ENCODE results near the gene CCDC82. TPM values are rescaled to one million over a fixed set of nuclear protein-coding genes. Genes with fewer than 3 reads are reported as not detected.

CCDC82 gene
- total RNA-seq, 6 experiments from 2014 or later = 14.0 to 18.2 (median 17.2) TPM

DNA sequence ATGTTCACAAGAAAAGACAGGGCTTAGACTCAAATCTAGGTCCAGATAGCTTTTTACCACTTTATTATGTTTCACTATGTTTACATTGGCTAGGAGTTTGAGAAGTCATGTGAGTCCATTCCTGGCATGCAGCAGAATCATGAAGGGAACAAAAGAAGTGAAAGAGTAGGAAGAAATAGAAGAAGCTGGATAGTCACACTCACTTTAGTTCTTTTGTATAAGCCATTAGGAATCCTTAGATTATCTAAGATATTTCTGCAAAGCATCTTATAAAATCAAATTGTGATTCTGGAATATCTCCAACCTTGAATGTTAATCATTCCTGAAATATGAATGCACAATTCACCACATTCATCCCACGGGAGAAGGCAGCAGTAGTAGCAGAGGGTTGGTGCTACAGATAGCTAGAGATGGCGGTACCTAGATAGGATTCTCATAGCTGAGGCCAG is 78.6 kb downstream of the CCDC82 start:
- peaks cover 100% of the 10 kb centered on the region for H3K4me1 Mint-ChIP-seq (ENCODE audit: low read depth)

DNA sequence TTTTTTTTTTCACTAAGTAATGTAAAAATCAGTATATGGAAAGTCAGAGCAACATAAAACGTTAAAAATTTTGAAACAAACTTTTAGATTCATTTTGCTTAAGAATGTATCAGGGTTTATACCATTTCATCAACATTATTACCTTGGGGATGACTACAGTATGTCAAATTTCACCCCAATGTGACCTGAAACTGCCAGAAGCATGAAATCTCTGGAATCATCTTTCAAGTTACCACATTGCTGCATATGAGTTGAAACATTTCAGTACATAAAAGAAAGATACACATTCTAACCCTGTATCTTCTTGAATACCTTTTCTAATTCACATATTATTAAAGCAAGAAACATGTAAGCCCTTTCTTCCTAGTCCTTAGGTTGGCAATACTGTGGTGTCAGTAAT is 79.5 kb downstream of the CCDC82 start:
- H3K9me3 Mint-ChIP-seq = no peaks in the 10 kb centered on the region
- H3K4me1 Mint-ChIP-seq (ENCODE audit: low read depth) = peaks cover 100% of the 10 kb centered on the region
- no peaks in the 10 kb centered on the region for H3K27me3 Mint-ChIP-seq (ENCODE audit: insufficient read depth)
- peaks cover 13% of the 10 kb centered on the region for H3K36me3 Mint-ChIP-seq (ENCODE audit: low read depth)
- TF ChIP-seq, protein P1, sequence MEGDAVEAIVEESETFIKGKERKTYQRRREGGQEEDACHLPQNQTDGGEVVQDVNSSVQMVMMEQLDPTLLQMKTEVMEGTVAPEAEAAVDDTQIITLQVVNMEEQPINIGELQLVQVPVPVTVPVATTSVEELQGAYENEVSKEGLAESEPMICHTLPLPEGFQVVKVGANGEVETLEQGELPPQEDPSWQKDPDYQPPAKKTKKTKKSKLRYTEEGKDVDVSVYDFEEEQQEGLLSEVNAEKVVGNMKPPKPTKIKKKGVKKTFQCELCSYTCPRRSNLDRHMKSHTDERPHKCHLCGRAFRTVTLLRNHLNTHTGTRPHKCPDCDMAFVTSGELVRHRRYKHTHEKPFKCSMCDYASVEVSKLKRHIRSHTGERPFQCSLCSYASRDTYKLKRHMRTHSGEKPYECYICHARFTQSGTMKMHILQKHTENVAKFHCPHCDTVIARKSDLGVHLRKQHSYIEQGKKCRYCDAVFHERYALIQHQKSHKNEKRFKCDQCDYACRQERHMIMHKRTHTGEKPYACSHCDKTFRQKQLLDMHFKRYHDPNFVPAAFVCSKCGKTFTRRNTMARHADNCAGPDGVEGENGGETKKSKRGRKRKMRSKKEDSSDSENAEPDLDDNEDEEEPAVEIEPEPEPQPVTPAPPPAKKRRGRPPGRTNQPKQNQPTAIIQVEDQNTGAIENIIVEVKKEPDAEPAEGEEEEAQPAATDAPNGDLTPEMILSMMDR (IDR thresholded peaks at IDR 0.05) = no peak
- H3K4me3 Mint-ChIP-seq = peak overlapping the region; percentile 39; the same call in 1 of the 2 replicates
- no peak for DNase-seq
- peak overlapping the region; percentile 66 for H3K27ac Mint-ChIP-seq

More for the DNA sequence above, 78.6 kb downstream of the CCDC82 start:
- peak; percentile 77 for DNase-seq
- H3K27me3 Mint-ChIP-seq (ENCODE audit: insufficient read depth) = no peaks in the 10 kb centered on the region; the same call in 1 of the 2 replicates
- H3K9me3 Mint-ChIP-seq = no peaks in the 10 kb centered on the region
- H3K27ac Mint-ChIP-seq = peak overlapping the region; percentile 66
- TF ChIP-seq, protein P1 (IDR thresholded peaks at IDR 0.05) = no peak
- H3K4me3 Mint-ChIP-seq = peak overlapping the region; percentile 39
- H3K36me3 Mint-ChIP-seq (ENCODE audit: low read depth) = peaks cover 22% of the 10 kb centered on the region

DNA sequence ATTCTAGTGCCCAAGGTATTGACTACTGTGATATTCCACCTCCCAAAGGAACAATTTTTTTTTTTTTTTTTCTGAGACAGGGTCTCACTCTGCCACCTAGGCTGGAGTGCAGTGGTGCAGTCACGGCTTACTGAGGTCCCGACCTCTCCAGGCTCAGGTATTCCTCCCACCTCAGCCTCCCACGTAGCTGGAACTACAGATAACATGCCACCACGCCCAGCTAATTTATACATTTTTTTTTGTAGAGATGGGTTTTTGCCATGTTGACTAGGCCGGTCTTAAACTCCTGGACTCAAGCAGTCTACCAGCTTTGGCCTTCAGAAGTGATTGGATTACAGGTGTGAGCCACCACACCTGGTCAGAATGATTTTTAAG is 80.1 kb downstream of the CCDC82 start:
- DNase-seq = no peak

DNA sequence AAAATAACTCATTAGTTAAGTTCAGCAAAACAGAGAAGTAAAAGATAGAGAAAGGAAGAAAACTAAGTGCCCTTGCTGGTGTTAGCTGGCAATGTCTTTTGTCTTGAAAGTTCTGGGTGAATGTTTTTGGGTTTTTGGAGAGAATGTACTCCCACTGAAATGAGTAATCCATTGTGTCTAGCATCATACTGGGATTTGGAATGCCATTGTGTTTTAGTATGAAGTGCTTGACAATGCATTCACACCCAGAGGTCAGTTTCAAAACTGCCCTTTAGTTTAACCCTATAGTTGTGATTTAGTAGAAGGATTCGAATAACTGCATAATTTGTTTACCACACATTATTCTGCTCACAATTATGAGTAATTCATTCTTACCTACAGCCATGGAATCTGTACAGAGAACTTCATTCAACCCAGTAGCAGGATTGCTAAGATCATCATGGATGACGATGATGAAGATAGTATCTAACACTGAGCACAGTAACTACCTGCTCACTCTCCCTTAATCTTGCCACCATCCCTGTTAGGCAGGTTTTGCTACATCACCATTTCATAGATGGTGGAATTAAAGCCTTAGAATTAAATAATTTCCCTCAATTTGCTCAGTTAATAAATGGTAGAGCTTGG is 80.6 kb downstream of the CCDC82 start:
- TF ChIP-seq, protein P1 (IDR thresholded peaks at IDR 0.05) = no peak
- H3K4me3 Mint-ChIP-seq = peak overlapping the region; percentile 88
- peaks cover 100% of the 10 kb centered on the region for H3K4me1 Mint-ChIP-seq (ENCODE audit: low read depth)
- H3K27me3 Mint-ChIP-seq (ENCODE audit: insufficient read depth) = no peaks in the 10 kb centered on the region
- no peaks in the 10 kb centered on the region for H3K9me3 Mint-ChIP-seq
- DNase-seq = no peak
- peak overlapping the region; percentile 100 for H3K27ac Mint-ChIP-seq
- peaks cover 13% of the 10 kb centered on the region for H3K36me3 Mint-ChIP-seq (ENCODE audit: low read depth)

More for the DNA sequence above, 80.1 kb downstream of the CCDC82 start:
- H3K27ac Mint-ChIP-seq = peak overlapping the region; percentile 100
- peaks cover 100% of the 10 kb centered on the region for H3K4me1 Mint-ChIP-seq (ENCODE audit: low read depth)
- TF ChIP-seq, protein P1 (IDR thresholded peaks at IDR 0.05) = no peak
- H3K4me3 Mint-ChIP-seq = peak overlapping the region; percentile 88
- no peaks in the 10 kb centered on the region for H3K9me3 Mint-ChIP-seq
- peaks cover 13% of the 10 kb centered on the region for H3K36me3 Mint-ChIP-seq (ENCODE audit: low read depth)
- H3K27me3 Mint-ChIP-seq (ENCODE audit: insufficient read depth) = no peaks in the 10 kb centered on the region

DNA sequence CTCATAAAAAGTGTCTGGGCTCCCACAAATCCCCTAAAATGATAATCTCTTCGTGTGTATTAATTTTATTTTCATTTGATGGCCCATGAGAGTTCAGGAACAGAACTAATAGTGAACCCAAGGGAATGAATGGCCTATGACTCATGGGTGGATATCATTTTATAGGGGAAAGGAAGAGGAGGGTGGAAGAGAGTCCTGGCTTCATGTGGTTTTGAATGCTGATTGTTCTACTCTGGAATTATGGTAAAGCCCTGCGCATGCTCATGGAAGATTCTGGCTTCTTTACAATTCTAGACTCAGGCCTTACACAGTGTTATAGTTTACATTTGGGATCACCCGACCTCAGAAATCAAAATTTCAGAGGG is 82.0 kb downstream of the CCDC82 start:
- Mint-ChIP-seq H3K4me3 (peak overlapping the region; percentile 88), H3K36me3 (ENCODE audit: low read depth) (peaks cover 4% of the 10 kb centered on the region; the same call in 1 of the 2 replicates), H3K27me3 (ENCODE audit: insufficient read depth) (no peaks in the 10 kb centered on the region), H3K9me3 (no peaks in the 10 kb centered on the region), H3K27ac (peak overlapping the region; percentile 100), H3K4me1 (ENCODE audit: low read depth) (peaks cover 100% of the 10 kb centered on the region)
- peak; percentile 92 for DNase-seq
- TF ChIP-seq, protein P1 (IDR thresholded peaks at IDR 0.05) = no peak
